ENCODE results near the gene MSANTD7. TPM values are rescaled to one million over a fixed set of nuclear protein-coding genes. Genes with fewer than 3 reads are reported as not detected.
A peak's percentile ranks its signal among the peaks of the same experiment; 100 is the strongest.
"Not testable (repeated sequence)": the region's sequence is repeated elsewhere in the genome, so short reads cannot be mapped to it uniquely, and the experiment has no call there.

MSANTD7 gene
- total RNA-seq, 2 donors from 2014 or later, result 19.8 to 26.3 TPM

DNA sequence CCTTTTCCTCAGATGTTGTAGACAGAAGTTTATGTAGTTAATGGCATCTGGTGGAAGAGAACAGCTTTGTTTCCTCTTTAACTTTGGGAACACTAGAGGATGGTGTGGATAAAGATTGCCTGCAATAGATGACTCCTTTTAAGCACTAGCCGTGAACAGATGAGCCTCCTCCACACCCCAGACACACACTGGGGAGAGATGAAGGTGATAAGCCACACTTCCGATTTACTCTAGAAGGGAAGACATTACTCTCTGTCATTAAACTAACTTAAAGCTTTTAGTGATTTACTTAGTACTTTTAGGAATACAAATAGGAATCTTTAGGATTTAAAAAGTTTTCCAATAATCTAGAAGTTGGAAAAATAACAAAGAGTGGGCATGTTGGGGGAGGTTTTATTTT, 6.8 kb downstream of the MSANTD7 start:
- H3K27me3 Mint-ChIP-seq (ENCODE audit: low read depth), result no peaks in the 10 kb centered on the region
- no peaks in the 10 kb centered on the region for H3K9me3 Mint-ChIP-seq
- peaks cover 11% of the 10 kb centered on the region for H3K4me1 Mint-ChIP-seq (ENCODE audit: low read depth)
- DNase-seq (no peak), ATAC-seq (replicated peaks in 1 of 2) (no peak)
- H3K4me3 Mint-ChIP-seq, result no peak overlapping the region
- peak overlapping the region; percentile 76 for H3K27ac Mint-ChIP-seq
- peaks cover 4 to 27% of the 10 kb centered on the region in 2 donors for H3K36me3 Mint-ChIP-seq (ENCODE audit: insufficient read depth in 2 of 2)

DNA sequence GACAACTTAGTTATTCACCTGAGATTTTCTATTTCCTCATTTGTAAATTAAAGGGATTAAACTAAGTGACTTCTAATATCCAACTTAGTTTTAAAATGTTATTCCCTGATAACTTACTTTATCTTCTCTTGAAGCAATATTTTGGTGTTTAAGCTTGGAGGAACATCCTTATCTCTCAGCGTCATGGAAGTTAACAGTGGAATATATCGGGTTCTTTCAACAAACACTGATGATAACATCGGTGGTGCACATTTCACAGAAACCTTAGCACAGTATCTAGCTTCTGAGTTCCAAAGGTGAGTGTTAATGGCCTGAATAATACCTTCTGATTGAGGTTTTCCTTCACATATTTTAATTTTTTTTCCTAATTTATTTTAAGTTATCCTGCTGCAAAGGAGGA, 14.1 kb downstream of the MSANTD7 start:
- DNase-seq (no peak), ATAC-seq (replicated peaks in 1 of 2) (no peak)
- H3K9me3 Mint-ChIP-seq, result no peaks in the 10 kb centered on the region
- H3K27me3 Mint-ChIP-seq (ENCODE audit: low read depth), result no peaks in the 10 kb centered on the region
- no peak overlapping the region for H3K27ac Mint-ChIP-seq
- peaks cover 4 to 18% of the 10 kb centered on the region in 2 donors for H3K36me3 Mint-ChIP-seq (ENCODE audit: insufficient read depth in 2 of 2)
- no peak overlapping the region for H3K4me3 Mint-ChIP-seq
- H3K4me1 Mint-ChIP-seq (ENCODE audit: low read depth), result no peaks in the 10 kb centered on the region

GRCh38 chr10:14855453-14855852, 17.3 kb downstream of the MSANTD7 start:
- H3K9me3 Mint-ChIP-seq, result no peaks in the 10 kb centered on the region
- H3K4me1 Mint-ChIP-seq (ENCODE audit: low read depth), result no peaks in the 10 kb centered on the region
- H3K27ac Mint-ChIP-seq, result peak overlapping the region; percentile 63
- DNase-seq (no peak), ATAC-seq (replicated peaks in 1 of 2) (no peak)
- no peaks in the 10 kb centered on the region for H3K27me3 Mint-ChIP-seq (ENCODE audit: low read depth)
- no peak overlapping the region for H3K4me3 Mint-ChIP-seq
- peaks cover 10 to 22% of the 10 kb centered on the region in 2 donors for H3K36me3 Mint-ChIP-seq (ENCODE audit: insufficient read depth in 2 of 2)

DNA sequence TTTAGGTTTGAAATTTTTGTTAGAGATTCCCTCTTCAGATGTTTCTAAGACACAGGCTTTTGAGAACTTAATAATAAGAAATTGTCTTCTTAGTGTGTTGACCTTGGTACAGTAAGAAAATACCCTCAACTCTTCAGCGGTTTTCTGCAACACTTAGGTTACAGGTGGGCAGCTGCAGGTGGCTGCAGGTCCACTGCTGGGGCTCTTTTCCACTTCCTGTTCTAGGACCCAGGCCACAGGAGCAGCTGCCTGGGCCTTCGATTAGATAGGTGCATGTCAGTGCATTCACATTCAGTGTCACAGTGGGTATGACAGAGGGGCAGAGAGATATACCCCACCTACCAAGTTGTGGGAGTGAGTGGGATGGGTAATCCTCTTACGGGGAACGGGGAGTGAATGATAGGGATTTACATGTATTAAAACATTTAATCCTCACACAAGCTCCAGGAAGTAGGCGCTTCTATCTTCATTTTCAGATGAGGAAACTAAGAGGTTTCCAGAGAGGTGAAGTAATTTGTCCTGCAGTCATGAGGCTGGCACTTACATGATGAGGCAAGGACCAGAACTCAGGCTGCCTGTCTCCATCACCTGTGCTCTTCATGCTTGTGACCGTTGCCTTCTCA, 20.3 kb downstream of the MSANTD7 start:
- Mint-ChIP-seq H3K27ac (no peak overlapping the region), H3K9me3 (no peaks in the 10 kb centered on the region), H3K4me3 (no peak overlapping the region)

DNA sequence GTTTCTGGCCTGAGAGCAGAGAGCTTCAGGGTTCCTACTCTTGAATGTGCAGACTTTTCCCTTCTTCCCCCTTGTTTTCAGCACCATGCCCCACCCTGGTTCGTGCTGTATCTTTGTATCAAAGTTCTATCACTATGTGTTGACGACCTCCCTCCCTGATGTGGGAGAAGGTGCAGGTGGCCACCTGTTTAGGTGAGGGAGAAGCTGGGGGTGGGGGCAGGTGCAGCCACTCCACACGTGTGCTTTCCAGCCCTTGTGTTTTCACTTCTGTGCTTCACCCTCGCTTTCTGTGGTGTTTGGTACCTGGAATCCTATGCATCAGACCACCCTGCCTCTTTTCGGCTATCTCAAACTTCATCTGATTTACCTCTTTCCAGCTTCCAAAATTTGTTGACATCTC, 20.9 kb downstream of the MSANTD7 start:
- Mint-ChIP-seq H3K4me1 (ENCODE audit: low read depth) (no peaks in the 10 kb centered on the region), H3K4me3 (no peak overlapping the region), H3K27ac (no peak overlapping the region), H3K27me3 (ENCODE audit: low read depth) (no peaks in the 10 kb centered on the region), H3K9me3 (no peaks in the 10 kb centered on the region), H3K36me3 (ENCODE audit: insufficient read depth in 2 of 2) (peaks cover 15 to 27% of the 10 kb centered on the region in 2 donors)
- DNase-seq (no peak), ATAC-seq (replicated peaks in 1 of 2) (no peak)

More for the DNA sequence above, 20.3 kb downstream of the MSANTD7 start:
- ATAC-seq (replicated peaks in 1 of 2) (no peak), DNase-seq (no peak)
- Mint-ChIP-seq H3K27me3 (ENCODE audit: low read depth) (no peaks in the 10 kb centered on the region), H3K36me3 (ENCODE audit: insufficient read depth in 2 of 2) (peaks cover 15 to 29% of the 10 kb centered on the region in 2 donors), H3K4me1 (ENCODE audit: low read depth) (no peaks in the 10 kb centered on the region)

DNA sequence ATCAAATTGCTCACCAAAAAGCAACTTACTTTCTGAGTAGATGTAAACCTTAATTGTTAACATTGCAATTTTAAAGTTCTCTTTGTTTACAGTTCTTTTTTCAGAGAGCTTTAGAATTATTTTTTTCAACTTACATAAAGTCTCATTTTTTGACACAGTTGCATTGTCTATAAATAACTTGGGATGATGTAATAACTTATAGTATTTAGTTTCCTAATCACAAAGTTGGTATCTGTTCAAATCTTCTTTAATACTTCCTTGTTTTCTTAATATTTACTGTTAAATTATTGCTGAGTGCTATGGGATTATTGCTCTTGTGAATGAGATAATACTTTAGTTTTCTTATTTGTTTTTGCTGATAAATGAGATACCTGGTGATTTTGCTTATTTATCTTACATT, 21.7 kb downstream of the MSANTD7 start:
- H3K27ac Mint-ChIP-seq, result no peak overlapping the region
- DNase-seq (no peak), ATAC-seq (replicated peaks in 1 of 2) (no peak)
- H3K27me3 Mint-ChIP-seq (ENCODE audit: low read depth), result no peaks in the 10 kb centered on the region
- H3K4me1 Mint-ChIP-seq (ENCODE audit: low read depth), result no peaks in the 10 kb centered on the region
- peaks cover 12 to 25% of the 10 kb centered on the region in 2 donors for H3K36me3 Mint-ChIP-seq (ENCODE audit: insufficient read depth in 2 of 2)
- H3K4me3 Mint-ChIP-seq, result no peak overlapping the region
- no peaks in the 10 kb centered on the region for H3K9me3 Mint-ChIP-seq

DNA sequence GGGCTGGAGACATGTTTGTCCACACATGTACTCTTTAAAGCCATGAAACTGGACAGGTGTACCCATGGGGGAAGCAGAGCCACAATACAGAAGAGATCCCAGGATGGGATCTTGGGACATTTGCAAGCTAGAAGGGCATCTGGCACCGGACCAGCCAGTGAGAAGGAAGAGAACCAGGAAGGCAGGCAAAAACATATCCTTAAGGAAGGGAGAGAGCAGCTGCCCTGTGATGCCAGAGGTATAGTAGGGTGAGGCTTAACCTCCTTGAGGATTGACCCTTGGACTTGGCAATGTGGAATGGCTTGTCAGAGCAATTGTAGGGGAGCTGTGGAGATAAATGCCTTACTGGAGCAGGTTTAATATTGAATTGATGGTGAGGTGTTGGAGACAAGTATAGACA, 22.7 kb downstream of the MSANTD7 start:
- no peak overlapping the region for H3K27ac Mint-ChIP-seq
- DNase-seq (no peak), ATAC-seq (replicated peaks in 1 of 2) (no peak)
- no peak overlapping the region for H3K4me3 Mint-ChIP-seq
- no peaks in the 10 kb centered on the region for H3K9me3 Mint-ChIP-seq
- no peaks in the 10 kb centered on the region for H3K27me3 Mint-ChIP-seq (ENCODE audit: low read depth)
- no peaks in the 10 kb centered on the region for H3K4me1 Mint-ChIP-seq (ENCODE audit: low read depth)
- peaks cover 11 to 22% of the 10 kb centered on the region in 2 donors for H3K36me3 Mint-ChIP-seq (ENCODE audit: insufficient read depth in 2 of 2)

DNA sequence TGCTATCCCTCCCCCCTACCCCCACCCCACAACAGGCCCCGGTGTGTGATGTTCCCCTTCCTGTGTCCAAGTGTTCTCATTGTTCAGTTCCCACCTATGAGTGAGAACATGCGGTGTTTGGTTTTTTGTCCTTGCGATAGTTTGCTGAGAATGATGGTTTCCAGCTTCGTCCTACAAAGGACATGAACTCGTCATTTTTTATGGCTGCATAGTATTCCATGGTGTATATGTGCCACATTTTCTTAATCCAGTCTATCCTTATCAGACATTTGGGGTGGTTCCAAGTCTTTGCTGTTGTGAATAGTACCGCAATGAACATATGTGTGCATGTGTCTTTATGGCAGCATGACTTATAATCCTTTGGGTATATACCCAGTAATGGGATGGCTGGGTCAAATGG, 26.4 kb downstream of the MSANTD7 start:
- DNase-seq; H3K27ac Mint-ChIP-seq; ATAC-seq (replicated peaks in 1 of 2); H3K9me3 Mint-ChIP-seq; H3K27me3 Mint-ChIP-seq (ENCODE audit: low read depth); H3K4me3 Mint-ChIP-seq; H3K4me1 Mint-ChIP-seq (ENCODE audit: low read depth): not testable (repeated sequence)
- peaks cover 7 to 24% of the 10 kb centered on the region in 2 donors for H3K36me3 Mint-ChIP-seq (ENCODE audit: insufficient read depth in 2 of 2)

GRCh38 chr10:14864871-14865270, 26.8 kb downstream of the MSANTD7 start:
- H3K27me3 Mint-ChIP-seq (ENCODE audit: low read depth); H3K4me1 Mint-ChIP-seq (ENCODE audit: low read depth); H3K4me3 Mint-ChIP-seq; H3K27ac Mint-ChIP-seq; ATAC-seq (replicated peaks in 1 of 2); DNase-seq; H3K9me3 Mint-ChIP-seq: not testable (repeated sequence)
- H3K36me3 Mint-ChIP-seq (ENCODE audit: insufficient read depth in 2 of 2), result peaks cover 9 to 27% of the 10 kb centered on the region in 2 donors

GRCh38 chr10:14873090-14873760, 35.1 kb downstream of the MSANTD7 start:
- peaks cover 2 to 10% of the 10 kb centered on the region in 2 donors for H3K36me3 Mint-ChIP-seq (ENCODE audit: insufficient read depth in 2 of 2)
- no peak overlapping the region for H3K27ac Mint-ChIP-seq
- ATAC-seq (replicated peaks in 1 of 2) (no peak), DNase-seq (no peak)
- H3K9me3 Mint-ChIP-seq, result no peaks in the 10 kb centered on the region
- peaks cover 19% of the 10 kb centered on the region for H3K4me1 Mint-ChIP-seq (ENCODE audit: low read depth)
- no peaks in the 10 kb centered on the region for H3K27me3 Mint-ChIP-seq (ENCODE audit: low read depth)
- no peak overlapping the region for H3K4me3 Mint-ChIP-seq

DNA sequence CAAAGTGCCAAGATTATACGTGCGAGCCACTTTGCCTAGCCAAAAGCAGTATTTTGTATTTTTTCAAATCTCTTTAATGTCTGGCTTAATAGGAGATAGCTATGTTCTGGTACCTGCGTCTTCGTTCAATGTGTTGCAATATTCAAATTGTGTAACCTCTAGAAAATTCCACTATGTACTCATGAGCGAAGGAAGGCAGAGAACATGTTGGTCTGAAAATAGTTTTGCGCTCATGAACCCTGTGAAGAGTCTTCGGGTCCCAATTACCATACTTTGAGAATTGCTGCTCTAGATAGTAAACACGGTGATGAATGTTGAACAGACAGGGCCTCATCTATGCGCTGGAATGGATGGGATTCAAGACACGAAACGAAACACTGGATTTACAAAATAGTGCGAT, 37.8 kb downstream of the MSANTD7 start:
- DNase-seq (no peak), ATAC-seq (replicated peaks in 1 of 2) (no peak)
- H3K4me1 Mint-ChIP-seq (ENCODE audit: low read depth), result peaks cover 29% of the 10 kb centered on the region
- no peak overlapping the region for H3K27ac Mint-ChIP-seq
- no peaks in the 10 kb centered on the region for H3K27me3 Mint-ChIP-seq (ENCODE audit: low read depth)
- peak overlapping the region in 1 of 2 donors; percentile 96 for H3K4me3 Mint-ChIP-seq
- H3K36me3 Mint-ChIP-seq (ENCODE audit: insufficient read depth in 2 of 2), result peaks cover 0 to 2% of the 10 kb centered on the region in 2 donors
- H3K9me3 Mint-ChIP-seq, result no peaks in the 10 kb centered on the region

DNA sequence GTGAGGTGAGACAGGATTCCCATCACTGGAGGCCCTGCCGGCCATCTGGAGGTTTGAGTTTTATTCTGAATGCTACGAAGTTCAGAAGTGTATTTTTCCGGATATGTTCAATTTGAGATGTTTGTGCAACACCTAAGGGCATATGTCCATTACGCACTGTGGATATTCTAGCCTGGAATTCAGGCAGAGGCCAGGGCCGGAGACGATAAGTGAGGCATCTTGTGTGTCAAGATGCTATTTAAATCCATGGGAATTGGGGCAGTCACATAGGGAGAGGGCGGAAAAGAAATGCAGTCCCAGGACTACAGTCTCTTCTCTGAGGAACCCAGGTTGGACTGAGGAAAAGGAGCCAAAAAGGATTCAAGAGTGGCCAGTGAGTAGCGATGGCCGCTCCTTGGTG, 38.7 kb downstream of the MSANTD7 start:
- no peak for DNase-seq

DNA sequence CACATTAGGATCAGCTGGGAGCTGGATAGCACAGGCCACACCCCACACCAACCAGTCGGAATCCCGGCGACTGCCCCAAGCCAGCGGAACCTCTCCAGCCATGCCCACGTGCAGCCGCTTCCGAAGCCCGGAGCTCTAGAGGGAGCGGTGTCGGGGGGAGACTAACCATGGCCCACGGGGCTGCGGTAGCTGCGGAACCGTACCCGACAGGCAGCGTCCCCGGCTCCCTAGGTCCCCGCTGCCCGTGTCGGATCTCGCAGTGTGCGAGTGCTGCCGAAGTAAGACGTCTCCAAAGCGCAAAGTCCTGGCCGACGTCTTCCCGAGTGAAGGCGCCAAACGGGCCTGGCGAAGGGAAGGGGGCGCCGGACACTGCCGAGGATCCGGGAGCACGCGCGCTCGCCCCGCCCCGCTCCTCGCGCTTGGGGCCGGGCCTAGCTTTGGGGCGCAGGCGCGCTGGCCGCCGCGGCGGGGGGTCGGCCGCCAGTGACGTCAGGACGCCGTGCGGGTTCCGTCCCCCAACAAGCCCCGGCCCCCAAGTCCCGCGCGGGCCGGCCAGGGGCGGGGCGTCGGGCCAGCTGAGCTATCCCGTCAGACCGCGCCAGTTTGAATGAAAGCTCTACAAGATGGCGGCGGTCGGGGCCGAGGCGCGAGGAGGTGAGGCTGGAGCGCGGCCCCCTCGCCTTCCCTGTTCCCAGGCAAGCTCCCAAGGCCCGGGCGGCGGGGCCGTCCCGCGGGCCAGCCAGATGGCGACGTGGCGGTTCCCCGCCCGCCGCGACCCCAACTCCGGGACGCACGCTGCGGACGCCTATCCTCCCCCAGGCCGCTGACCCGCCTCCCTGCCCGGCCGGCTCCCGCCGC, 40.4 kb downstream of the MSANTD7 start, which contains the start of gene SUV39H2:
Gene SUV39H2 (plus strand): TSS at position 601 of the 858 bp plus-strand sequence. CDS start 23 bp downstream, at position 624.
- DNase-seq, result peak; percentile 95 to 97
- Mint-ChIP-seq H3K4me1 (ENCODE audit: low read depth) (peaks cover 48% of the 10 kb centered on the region), H3K36me3 (ENCODE audit: insufficient read depth in 2 of 2) (peaks cover 5 to 6% of the 10 kb centered on the region in 2 donors), H3K27me3 (ENCODE audit: low read depth) (no peaks in the 10 kb centered on the region), H3K27ac (peak within 1 kb of the TSS; percentile 63), H3K9me3 (no peaks in the 10 kb centered on the region), H3K4me3 (peak within 1 kb of the TSS; percentile 96)
- peak; percentile 95 to 96 for ATAC-seq (replicated peaks in 1 of 2)

More for the DNA sequence above, 38.7 kb downstream of the MSANTD7 start:
- ATAC-seq (replicated peaks in 1 of 2), result no peak
- Mint-ChIP-seq H3K4me3 (peak overlapping the region; percentile 94 to 96), H3K9me3 (no peaks in the 10 kb centered on the region), H3K36me3 (ENCODE audit: insufficient read depth in 2 of 2) (peaks cover under 1 to 2% of the 10 kb centered on the region in 2 donors), H3K27ac (peak overlapping the region; percentile 9), H3K4me1 (ENCODE audit: low read depth) (peaks cover 34% of the 10 kb centered on the region), H3K27me3 (ENCODE audit: low read depth) (no peaks in the 10 kb centered on the region)

All from activated T-cell treated with anti-CD3 and anti-CD28 coated beads, Interleukin-2, amount 50 U/mL, for 72 hours (primary cell).